Neuronal stem cell (in vitro differentiated cells): ENCODE measurements around the gene AGAP1.

Experiments
- DNase-seq: peaks from one replicate; pipeline ENCODE4 v3.0.0-alpha.2; 2013; ENCODE audit warnings: low spot score
- H2AFZ ChIP-seq: one replicate; pipeline ENCODE4 v1.6.1; 2013; ENCODE audit warnings: mild to moderate bottlenecking, low read length, inconsistent platforms
- H2AK5ac ChIP-seq: 2 replicates; pipeline ENCODE4 v1.6.1; 2013; ENCODE audit warnings: low read depth, mild to moderate bottlenecking, inconsistent platforms, low read length, moderate library complexity, mixed read lengths
- H2BK120ac ChIP-seq: 2 replicates; pipeline ENCODE4 v1.6.1; 2013; ENCODE audit warnings: low read depth, mild to moderate bottlenecking, inconsistent platforms, low read length, moderate library complexity, mixed read lengths
- H2BK12ac ChIP-seq: one replicate; pipeline ENCODE4 v1.6.1; 2013; ENCODE audit warnings: low read length, inconsistent platforms
- H2BK15ac ChIP-seq: 2 replicates; pipeline ENCODE4 v1.6.1; 2013; ENCODE audit warnings: mild to moderate bottlenecking, low read length, inconsistent platforms, mixed read lengths
- H2BK5ac ChIP-seq: one replicate; pipeline ENCODE4 v1.6.1; 2013; ENCODE audit warnings: inconsistent platforms, mild to moderate bottlenecking, low read length, moderate library complexity
- H3K14ac ChIP-seq: one replicate; pipeline ENCODE4 v1.6.1; 2013; ENCODE audit warnings: low read length, inconsistent platforms
- H3K18ac ChIP-seq: 2 replicates; pipeline ENCODE4 v1.6.1; 2013; ENCODE audit warnings: low read length, inconsistent platforms
- H3K23ac ChIP-seq: 2 replicates; pipeline ENCODE4 v1.6.1; 2013; ENCODE audit warnings: low read depth, mild to moderate bottlenecking, mixed read lengths, low read length, inconsistent platforms; ENCODE audit not compliant: poor library complexity
- H3K27ac ChIP-seq: replicated peaks from 3 replicates; pipeline ENCODE4 v1.5.1; 2013; ENCODE audit warnings: low read length, inconsistent platforms
- H3K27me3 ChIP-seq, 3 experiments: 2 replicates each; pipeline ENCODE4 v1.6.1; 2013; ENCODE audit warnings: low read length in 3 of 3, mild to moderate bottlenecking in 2 of 3, inconsistent platforms in 1 of 3, low read depth in 1 of 3, mixed read lengths in 1 of 3, moderate library complexity in 1 of 3; ENCODE audit not compliant: control insufficient read depth in 3 of 3, insufficient read depth in 3 of 3
- H3K36me3 ChIP-seq, 2 donors: replicated peaks in 1 of 2; 2 replicates each; pipeline ENCODE4 v1.6.1; 2013; ENCODE audit warnings: low read length in 2 of 2; ENCODE audit not compliant: control insufficient read depth in 2 of 2, insufficient read depth in 2 of 2
- H3K4ac ChIP-seq: 2 replicates; pipeline ENCODE4 v1.6.1; 2013; ENCODE audit warnings: inconsistent platforms, mild to moderate bottlenecking, low read length, moderate library complexity
- H3K4me1 ChIP-seq, 2 donors: 1 replicate in 1 of 2; 2 replicates in 1 of 2; pipeline ENCODE4 v1.6.1; 2013; ENCODE audit warnings: low read length in 2 of 2, low read depth in 1 of 2; ENCODE audit not compliant: control insufficient read depth in 2 of 2, insufficient read depth in 1 of 2
- H3K4me2 ChIP-seq: one replicate; pipeline ENCODE4 v1.6.1; 2013; ENCODE audit warnings: mild to moderate bottlenecking, low read length, inconsistent platforms; ENCODE audit not compliant: insufficient read depth, poor library complexity, severe bottlenecking
- H3K4me3 ChIP-seq, 2 donors: 2 replicates each; pipeline ENCODE4 v1.5.1; 2013; ENCODE audit warnings: low read length in 2 of 2, mild to moderate bottlenecking in 2 of 2, inconsistent platforms in 1 of 2, moderate library complexity in 1 of 2
- H3K79me1 ChIP-seq: one replicate; pipeline ENCODE4 v1.6.1; 2013; ENCODE audit warnings: low read depth, mild to moderate bottlenecking, inconsistent platforms, low read length, moderate library complexity
- H3K9ac ChIP-seq: one replicate; pipeline ENCODE4 v1.6.1; 2013; ENCODE audit warnings: mild to moderate bottlenecking, low read depth, low read length, inconsistent platforms; ENCODE audit not compliant: poor library complexity
- H3K9me3 ChIP-seq, 2 donors: replicated peaks in 1 of 2; 2 replicates each; pipeline versions ENCODE3 to v1.6.1; 2013; ENCODE audit warnings: low read length in 2 of 2, mild to moderate bottlenecking in 2 of 2, inconsistent platforms in 1 of 2, low read depth in 1 of 2, mixed read lengths in 1 of 2, moderate library complexity in 1 of 2; ENCODE audit not compliant: control insufficient read depth in 2 of 2, insufficient read depth in 1 of 2
- H4K8ac ChIP-seq: one replicate; pipeline ENCODE4 v1.6.1; 2013; ENCODE audit warnings: low read depth, mild to moderate bottlenecking, inconsistent platforms, low read length, moderate library complexity
- H4K91ac ChIP-seq: one replicate; pipeline ENCODE4 v1.6.1; 2013; ENCODE audit warnings: low read length, low read depth, mild to moderate bottlenecking, inconsistent platforms; ENCODE audit not compliant: poor library complexity
- WGBS, 2 donors: extraction: QIAGEN DNeasy Blood & Tissue Kit; methylation state at CpG; one replicate each; pipeline ENCODE4 v1.1.7; 2013; ENCODE audit warnings: missing lambda C conversion rate in 2 of 2, mixed read lengths in 1 of 2; ENCODE audit not compliant: insufficient read length in 2 of 2, insufficient replicate concordance in 1 of 2; ENCODE audit errors: extremely low coverage in 2 of 2; 5-methylcytosine and 5-hydroxymethylcytosine counted together

AGAP1 gene

GRCh38 chr2:236073867-236074655 is 580.2 kb downstream of the AGAP1 start:
- no peak overlapping the region for H2BK15ac ChIP-seq
- H3K9me3 ChIP-seq = peaks cover 0 to 2% of the 10 kb centered on the region in 2 donors
- H3K36me3 ChIP-seq = peaks cover 0 to 4% of the 10 kb centered on the region in 2 donors
- peaks cover 1% of the 10 kb centered on the region for H3K79me1 ChIP-seq
- H2AFZ ChIP-seq = no peak overlapping the region
- no peak overlapping the region for H3K14ac ChIP-seq
- WGBS, 2 donors = no CpG with 5 or more reads among the region's 8 CpGs
- no peak overlapping the region for H3K4me3 ChIP-seq
- H3K27ac ChIP-seq = no peak overlapping the region
- no peak overlapping the region for H2BK12ac ChIP-seq
- H3K18ac ChIP-seq = no peak overlapping the region
- no peak overlapping the region for H4K91ac ChIP-seq
- no peak for DNase-seq
- H3K27me3 ChIP-seq = no peaks in the 10 kb centered on the region
- H4K8ac ChIP-seq = no peak overlapping the region
- no peak overlapping the region for H2BK5ac ChIP-seq
- H3K4ac ChIP-seq = no peak overlapping the region
- no peak overlapping the region for H2AK5ac ChIP-seq
- H3K4me2 ChIP-seq = no peak overlapping the region
- H3K9ac ChIP-seq = no peak overlapping the region
- peak overlapping the region; percentile 47 for H3K23ac ChIP-seq
- H2BK120ac ChIP-seq = no peak overlapping the region
- no peaks in the 10 kb centered on the region for H3K4me1 ChIP-seq

GRCh38 chr2:236075802-236076201 is 582.0 kb downstream of the AGAP1 start:
- no CpG with 5 or more reads among the region's 11 CpGs for WGBS, 2 donors

GRCh38 chr2:236078297-236079255 is 584.7 kb downstream of the AGAP1 start:
- no peak overlapping the region for H3K4me3 ChIP-seq

More at GRCh38 chr2:236075802-236076201, 582.0 kb downstream of the AGAP1 start:
- Histone ChIP-seq H2AK5ac (no peak overlapping the region), H3K27me3 (no peaks in the 10 kb centered on the region), H2BK12ac (no peak overlapping the region), H4K8ac (no peak overlapping the region), H3K18ac (no peak overlapping the region), H3K4ac (no peak overlapping the region), H4K91ac (no peak overlapping the region), H3K14ac (no peak overlapping the region), H2BK5ac (no peak overlapping the region), H2AFZ (no peak overlapping the region), H3K23ac (no peak overlapping the region), H3K79me1 (peaks cover 1% of the 10 kb centered on the region), H3K36me3 (peaks cover 0 to 9% of the 10 kb centered on the region in 2 donors), H3K9ac (no peak overlapping the region), H3K9me3 (peaks cover 2 to 15% of the 10 kb centered on the region in 2 donors), H2BK120ac (no peak overlapping the region), H3K4me1 (no peaks in the 10 kb centered on the region), H3K4me3 (no peak overlapping the region), H2BK15ac (no peak overlapping the region), H3K27ac (no peak overlapping the region), H3K4me2 (no peak overlapping the region)
- no peak for DNase-seq

GRCh38 chr2:236080412-236080811 is 586.6 kb downstream of the AGAP1 start:
- peaks cover 3 to 17% of the 10 kb centered on the region in 2 donors for H3K4me1 ChIP-seq

More at GRCh38 chr2:236078297-236079255, 584.7 kb downstream of the AGAP1 start:
- peaks cover 2 to 15% of the 10 kb centered on the region in 2 donors for H3K9me3 ChIP-seq
- H3K18ac ChIP-seq = no peak overlapping the region
- no peak overlapping the region for H4K91ac ChIP-seq
- no peak overlapping the region for H3K23ac ChIP-seq
- H2BK12ac ChIP-seq = no peak overlapping the region
- peaks cover 0 to 5% of the 10 kb centered on the region in 2 donors for H3K36me3 ChIP-seq
- H2BK5ac ChIP-seq = no peak overlapping the region
- no peaks in the 10 kb centered on the region for H3K27me3 ChIP-seq
- no peaks in the 10 kb centered on the region for H3K79me1 ChIP-seq
- H3K4ac ChIP-seq = no peak overlapping the region
- no CpG with 5 or more reads among the region's 14 CpGs for WGBS, 2 donors
- H2BK120ac ChIP-seq = no peak overlapping the region
- H2AK5ac ChIP-seq = no peak overlapping the region
- no peak overlapping the region for H4K8ac ChIP-seq
- H2BK15ac ChIP-seq = no peak overlapping the region
- DNase-seq = no peak
- H3K9ac ChIP-seq = no peak overlapping the region
- no peak overlapping the region for H2AFZ ChIP-seq
- H3K27ac ChIP-seq = no peak overlapping the region
- no peak overlapping the region for H3K14ac ChIP-seq
- H3K4me2 ChIP-seq = no peak overlapping the region
- H3K4me1 ChIP-seq = peaks cover 0 to 6% of the 10 kb centered on the region in 2 donors

More at GRCh38 chr2:236080412-236080811, 586.6 kb downstream of the AGAP1 start:
- H3K36me3 ChIP-seq = peaks cover 0 to 5% of the 10 kb centered on the region in 2 donors
- no peaks in the 10 kb centered on the region for H3K79me1 ChIP-seq
- no peaks in the 10 kb centered on the region for H3K27me3 ChIP-seq
- no peak overlapping the region for H3K4me3 ChIP-seq
- no peak overlapping the region for H2BK12ac ChIP-seq
- no peak for DNase-seq
- H3K27ac ChIP-seq = no peak overlapping the region
- no peak overlapping the region for H3K18ac ChIP-seq
- peaks cover 2 to 15% of the 10 kb centered on the region in 2 donors for H3K9me3 ChIP-seq
- no peak overlapping the region for H3K9ac ChIP-seq
- no CpG with 5 or more reads among the region's 3 CpGs for WGBS, 2 donors
- H3K4me2 ChIP-seq = no peak overlapping the region
- no peak overlapping the region for H2AFZ ChIP-seq
- no peak overlapping the region for H3K4ac ChIP-seq
- no peak overlapping the region for H2AK5ac ChIP-seq
- H2BK5ac ChIP-seq = no peak overlapping the region
- no peak overlapping the region for H3K14ac ChIP-seq
- H2BK120ac ChIP-seq = no peak overlapping the region
- no peak overlapping the region for H4K8ac ChIP-seq
- H4K91ac ChIP-seq = no peak overlapping the region
- no peak overlapping the region for H3K23ac ChIP-seq
- H2BK15ac ChIP-seq = no peak overlapping the region
